ENCODE measurements around the gene FANCC. TPM values are rescaled to one million over a fixed set of nuclear protein-coding genes. Genes with fewer than 3 reads are reported as not detected.
"Not testable (repeated sequence)": the region's sequence is repeated elsewhere in the genome, so short reads cannot be mapped to it uniquely, and the experiment has no call there.

The FANCC gene
- total and polyA plus RNA-seq, 2 of the 13 experiments (the other 11 are each of a cell fraction or from before 2014, with no cell fraction given): 7.4 to 8.6 TPM

- TF ChIP-seq, protein P1, sequence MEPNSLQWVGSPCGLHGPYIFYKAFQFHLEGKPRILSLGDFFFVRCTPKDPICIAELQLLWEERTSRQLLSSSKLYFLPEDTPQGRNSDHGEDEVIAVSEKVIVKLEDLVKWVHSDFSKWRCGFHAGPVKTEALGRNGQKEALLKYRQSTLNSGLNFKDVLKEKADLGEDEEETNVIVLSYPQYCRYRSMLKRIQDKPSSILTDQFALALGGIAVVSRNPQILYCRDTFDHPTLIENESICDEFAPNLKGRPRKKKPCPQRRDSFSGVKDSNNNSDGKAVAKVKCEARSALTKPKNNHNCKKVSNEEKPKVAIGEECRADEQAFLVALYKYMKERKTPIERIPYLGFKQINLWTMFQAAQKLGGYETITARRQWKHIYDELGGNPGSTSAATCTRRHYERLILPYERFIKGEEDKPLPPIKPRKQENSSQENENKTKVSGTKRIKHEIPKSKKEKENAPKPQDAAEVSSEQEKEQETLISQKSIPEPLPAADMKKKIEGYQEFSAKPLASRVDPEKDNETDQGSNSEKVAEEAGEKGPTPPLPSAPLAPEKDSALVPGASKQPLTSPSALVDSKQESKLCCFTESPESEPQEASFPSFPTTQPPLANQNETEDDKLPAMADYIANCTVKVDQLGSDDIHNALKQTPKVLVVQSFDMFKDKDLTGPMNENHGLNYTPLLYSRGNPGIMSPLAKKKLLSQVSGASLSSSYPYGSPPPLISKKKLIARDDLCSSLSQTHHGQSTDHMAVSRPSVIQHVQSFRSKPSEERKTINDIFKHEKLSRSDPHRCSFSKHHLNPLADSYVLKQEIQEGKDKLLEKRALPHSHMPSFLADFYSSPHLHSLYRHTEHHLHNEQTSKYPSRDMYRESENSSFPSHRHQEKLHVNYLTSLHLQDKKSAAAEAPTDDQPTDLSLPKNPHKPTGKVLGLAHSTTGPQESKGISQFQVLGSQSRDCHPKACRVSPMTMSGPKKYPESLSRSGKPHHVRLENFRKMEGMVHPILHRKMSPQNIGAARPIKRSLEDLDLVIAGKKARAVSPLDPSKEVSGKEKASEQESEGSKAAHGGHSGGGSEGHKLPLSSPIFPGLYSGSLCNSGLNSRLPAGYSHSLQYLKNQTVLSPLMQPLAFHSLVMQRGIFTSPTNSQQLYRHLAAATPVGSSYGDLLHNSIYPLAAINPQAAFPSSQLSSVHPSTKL (CRISPR knock-in tag; IDR thresholded peaks at IDR 0.05): peak; percentile 84
- TF ChIP-seq DMAP1 (CRISPR knock-in tag; IDR thresholded peaks at IDR 0.05): peak; percentile 38; the same call in 1 of the 2 replicates
- TF ChIP-seq EP300 (IDR thresholded peaks at IDR 0.05; ENCODE audit: low read depth in 2 of 2, low read length in 2 of 2): peak in 1 of 2 experiments; percentile 32; a peak in 1 of 4 replicates
- TF ChIP-seq EP300 (CRISPR knock-in tag; IDR thresholded peaks at IDR 0.05; ENCODE audit: borderline replicate concordance): not testable (repeated sequence)
- peak; percentile 40 for TF ChIP-seq YY1 (IDR thresholded peaks at IDR 0.05; ENCODE audit: insufficient read depth, insufficient replicate concordance, low read depth, low read length)
- peak; percentile 72; the same call in 1 of the 2 replicates for TF ChIP-seq MIXL1 (CRISPR knock-in tag; IDR thresholded peaks at IDR 0.05)
- TF ChIP-seq, protein P2, sequence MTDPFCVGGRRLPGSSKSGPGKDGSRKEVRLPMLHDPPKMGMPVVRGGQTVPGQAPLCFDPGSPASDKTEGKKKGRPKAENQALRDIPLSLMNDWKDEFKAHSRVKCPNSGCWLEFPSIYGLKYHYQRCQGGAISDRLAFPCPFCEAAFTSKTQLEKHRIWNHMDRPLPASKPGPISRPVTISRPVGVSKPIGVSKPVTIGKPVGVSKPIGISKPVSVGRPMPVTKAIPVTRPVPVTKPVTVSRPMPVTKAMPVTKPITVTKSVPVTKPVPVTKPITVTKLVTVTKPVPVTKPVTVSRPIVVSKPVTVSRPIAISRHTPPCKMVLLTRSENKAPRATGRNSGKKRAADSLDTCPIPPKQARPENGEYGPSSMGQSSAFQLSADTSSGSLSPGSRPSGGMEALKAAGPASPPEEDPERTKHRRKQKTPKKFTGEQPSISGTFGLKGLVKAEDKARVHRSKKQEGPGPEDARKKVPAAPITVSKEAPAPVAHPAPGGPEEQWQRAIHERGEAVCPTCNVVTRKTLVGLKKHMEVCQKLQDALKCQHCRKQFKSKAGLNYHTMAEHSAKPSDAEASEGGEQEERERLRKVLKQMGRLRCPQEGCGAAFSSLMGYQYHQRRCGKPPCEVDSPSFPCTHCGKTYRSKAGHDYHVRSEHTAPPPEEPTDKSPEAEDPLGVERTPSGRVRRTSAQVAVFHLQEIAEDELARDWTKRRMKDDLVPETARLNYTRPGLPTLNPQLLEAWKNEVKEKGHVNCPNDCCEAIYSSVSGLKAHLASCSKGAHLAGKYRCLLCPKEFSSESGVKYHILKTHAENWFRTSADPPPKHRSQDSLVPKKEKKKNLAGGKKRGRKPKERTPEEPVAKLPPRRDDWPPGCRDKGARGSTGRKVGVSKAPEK (CRISPR knock-in tag; IDR thresholded peaks at IDR 0.05; ENCODE audit: borderline replicate concordance): peak; percentile 77; the same call in 1 of the 2 replicates
- 0 out of 2 replicates have a peak, but pooled peaks have one; percentile 29 for TF ChIP-seq THAP7 (CRISPR knock-in tag; IDR thresholded peaks at IDR 0.05)
These were observed 47.4 kb downstream of the FANCC start (continued) for GRCh38 chr9:95269803-95270773.
